Measurements from ENCODE around the gene LRRC18.

The LRRC18 gene

GRCh38 chr10:48939790-48940325, at the start of gene LRRC18:
Gene LRRC18, minus strand, starts transcription at chr10:48939840. Its CDS starts 25,685 bp downstream, at chr10:48914155.
- TF ChIP-seq CTCF (IDR thresholded peaks at IDR 0.05; ENCODE audit: insufficient read depth, missing control alignments) = no peak
- DNase-seq (ENCODE audit: insufficient read length, low spot score) (no peak), FAIRE-seq (no peak)

GRCh38 chr10:48985621-48986158, 46.0 kb upstream of the LRRC18 start:
- DNase-seq (ENCODE audit: insufficient read length, low spot score) (no peak), FAIRE-seq (no peak)
- TF ChIP-seq CTCF (IDR thresholded peaks at IDR 0.05; ENCODE audit: insufficient read depth, missing control alignments) = no peak

- FAIRE-seq (no peak), DNase-seq (ENCODE audit: insufficient read length, low spot score) (no peak)
- no peak for TF ChIP-seq CTCF (IDR thresholded peaks at IDR 0.05; ENCODE audit: insufficient read depth, missing control alignments)
Measured at GRCh38 chr10:48983648-48984351, 44.2 kb upstream of the LRRC18 start.

- FAIRE-seq = no peak
- no peak for DNase-seq (ENCODE audit: insufficient read length, low spot score)
- TF ChIP-seq CTCF (IDR thresholded peaks at IDR 0.05; ENCODE audit: insufficient read depth, missing control alignments) = no peak
Measured at GRCh38 chr10:48982584-48982983, 42.9 kb upstream of the LRRC18 start.

- no peak for DNase-seq (ENCODE audit: insufficient read length, low spot score)
- peak; percentile 46 for TF ChIP-seq CTCF (IDR thresholded peaks at IDR 0.05; ENCODE audit: insufficient read depth, missing control alignments)
- FAIRE-seq = no peak
Measured at GRCh38 chr10:48981310-48981907, 41.8 kb upstream of the LRRC18 start.

GRCh38 chr10:48978318-48978717, 38.7 kb upstream of the LRRC18 start:
- DNase-seq (ENCODE audit: insufficient read length, low spot score) = no peak
- FAIRE-seq = no peak
- TF ChIP-seq CTCF (IDR thresholded peaks at IDR 0.05; ENCODE audit: insufficient read depth, missing control alignments) = no peak

- no peak for TF ChIP-seq CTCF (IDR thresholded peaks at IDR 0.05; ENCODE audit: insufficient read depth, missing control alignments)
- no peak for FAIRE-seq
- DNase-seq (ENCODE audit: insufficient read length, low spot score) = no peak
Measured at GRCh38 chr10:48976196-48976595, 36.6 kb upstream of the LRRC18 start.

Measured in D721Med (cell line).